GM19395 (cell line): ENCODE data around the gene NIT1.

Experiments
- ATAC-seq: cut with Tn5 transposase; IDR thresholded peaks from one replicate; pipeline ENCODE4 v1.9.1; 2021; ENCODE audit warnings: mild to moderate bottlenecking, moderate library complexity; ENCODE audit not compliant: unreplicated experiment

NIT1 gene, protein sequence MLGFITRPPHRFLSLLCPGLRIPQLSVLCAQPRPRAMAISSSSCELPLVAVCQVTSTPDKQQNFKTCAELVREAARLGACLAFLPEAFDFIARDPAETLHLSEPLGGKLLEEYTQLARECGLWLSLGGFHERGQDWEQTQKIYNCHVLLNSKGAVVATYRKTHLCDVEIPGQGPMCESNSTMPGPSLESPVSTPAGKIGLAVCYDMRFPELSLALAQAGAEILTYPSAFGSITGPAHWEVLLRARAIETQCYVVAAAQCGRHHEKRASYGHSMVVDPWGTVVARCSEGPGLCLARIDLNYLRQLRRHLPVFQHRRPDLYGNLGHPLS

DNA sequence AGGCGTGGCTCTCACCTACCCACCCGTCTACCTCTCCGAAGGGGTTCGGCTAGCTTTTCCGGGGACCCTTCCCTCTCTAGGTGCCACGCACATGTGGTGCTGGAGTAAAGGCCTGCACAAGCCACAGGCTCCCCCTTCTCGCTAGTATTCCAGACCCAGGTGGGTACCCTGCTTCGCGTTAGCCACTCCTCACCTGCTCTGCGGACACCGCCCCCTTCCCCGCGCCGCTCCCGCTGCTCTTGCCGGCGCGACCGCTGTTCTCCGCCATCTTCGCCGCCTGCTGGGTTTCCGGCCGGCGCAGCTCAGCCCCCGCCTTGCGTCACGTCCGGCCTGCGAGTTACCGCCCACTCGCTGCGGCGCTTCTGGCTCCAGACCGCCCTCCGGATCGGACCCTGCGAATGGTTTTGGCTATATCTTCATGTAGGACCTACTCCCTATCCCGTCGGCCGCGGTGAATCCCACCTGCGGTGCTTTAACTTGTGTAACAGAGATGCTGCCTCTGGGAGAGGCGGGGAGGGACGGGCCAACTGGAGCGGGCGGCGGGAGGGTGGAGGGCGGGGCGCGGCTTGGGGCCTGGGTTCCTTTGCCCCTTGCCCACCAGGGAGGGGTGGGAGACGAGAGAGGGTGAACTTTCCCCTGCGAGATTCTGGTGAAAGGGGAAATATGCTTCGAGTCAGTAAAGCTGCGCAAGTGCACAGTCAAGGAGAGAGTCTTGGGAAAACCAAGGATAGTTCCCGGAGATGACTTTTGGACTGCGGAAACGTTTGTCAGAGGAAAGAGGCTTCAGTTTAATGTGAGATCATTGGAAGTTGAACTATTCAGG is at the start of gene NIT1, which contains the start of gene PFDN2:
Gene NIT1 (plus strand): TSS at position 347 of the 823 bp plus-strand sequence. CDS start 72 bp downstream, at position 419.
Gene PFDN2 (minus strand): TSS at position 279 of the 823 bp plus-strand sequence. CDS start 11 bp downstream, at position 268.
- ATAC-seq = peak; percentile 81

DNA sequence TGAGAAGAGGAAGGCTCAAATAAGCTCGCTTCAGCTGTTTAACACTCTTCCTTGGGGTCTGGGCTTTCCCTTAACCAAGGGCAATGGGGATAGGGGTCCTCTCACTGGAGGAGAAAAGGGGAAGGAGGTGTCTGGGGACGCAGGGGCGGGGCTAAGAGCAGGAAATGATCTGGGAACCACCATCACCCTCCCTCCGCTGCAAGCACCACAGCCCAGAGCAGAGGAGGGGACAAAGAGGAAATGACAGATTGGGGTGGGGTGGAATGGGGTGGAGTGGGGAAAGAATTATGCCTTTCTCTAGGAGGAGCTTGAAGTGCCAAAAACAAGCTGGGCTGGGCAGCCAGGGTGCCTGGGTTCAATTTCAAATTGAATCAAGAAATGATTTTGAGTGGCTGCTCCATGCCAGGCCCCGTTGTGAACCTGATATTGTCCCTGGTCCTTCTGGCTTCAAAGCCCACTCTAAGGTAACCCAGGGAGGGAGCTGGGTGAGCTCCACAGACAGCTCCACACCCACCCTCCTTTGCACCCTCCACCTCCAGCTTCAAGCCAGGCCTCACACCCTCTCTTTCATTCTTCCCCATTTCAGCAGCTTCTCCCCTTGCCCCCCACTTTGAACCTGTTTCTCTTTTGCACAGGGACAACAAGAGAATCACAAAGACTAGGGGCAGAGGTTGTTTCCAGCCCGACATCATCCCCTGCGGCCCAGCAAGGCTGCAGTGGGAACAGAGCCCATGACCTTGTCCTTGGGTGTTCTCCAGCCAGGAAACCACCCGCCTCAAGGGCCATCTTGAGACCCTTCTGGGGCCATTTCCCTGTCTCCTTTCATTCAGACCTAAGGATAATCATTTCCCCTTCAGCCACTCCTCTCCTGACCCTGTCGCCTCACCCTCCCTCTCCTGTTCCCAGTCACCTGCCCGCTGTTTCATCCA is 49.3 kb upstream of the NIT1 start:
- ATAC-seq = peak; percentile 58

DNA sequence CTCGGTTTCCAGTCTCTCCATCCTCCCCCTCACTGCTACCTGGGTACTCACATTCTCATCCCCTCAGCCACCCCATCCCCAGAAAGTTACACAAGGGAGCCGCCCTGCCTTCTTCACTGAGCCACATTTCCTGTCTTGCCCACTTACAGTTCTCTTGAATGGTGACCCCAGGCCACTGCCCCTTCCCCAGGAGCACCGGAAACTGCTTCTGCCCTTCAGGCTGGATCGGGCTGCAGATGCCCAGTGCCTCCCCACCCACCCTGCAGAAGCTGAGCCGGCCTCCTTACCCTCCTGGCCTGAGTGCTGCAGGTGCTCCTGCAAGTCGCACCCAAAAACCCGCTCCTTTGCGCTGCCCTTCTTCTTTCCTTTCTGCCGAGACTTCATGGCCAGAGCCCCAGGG is 48.7 kb upstream of the NIT1 start:
- peak; percentile 5 for ATAC-seq

DNA sequence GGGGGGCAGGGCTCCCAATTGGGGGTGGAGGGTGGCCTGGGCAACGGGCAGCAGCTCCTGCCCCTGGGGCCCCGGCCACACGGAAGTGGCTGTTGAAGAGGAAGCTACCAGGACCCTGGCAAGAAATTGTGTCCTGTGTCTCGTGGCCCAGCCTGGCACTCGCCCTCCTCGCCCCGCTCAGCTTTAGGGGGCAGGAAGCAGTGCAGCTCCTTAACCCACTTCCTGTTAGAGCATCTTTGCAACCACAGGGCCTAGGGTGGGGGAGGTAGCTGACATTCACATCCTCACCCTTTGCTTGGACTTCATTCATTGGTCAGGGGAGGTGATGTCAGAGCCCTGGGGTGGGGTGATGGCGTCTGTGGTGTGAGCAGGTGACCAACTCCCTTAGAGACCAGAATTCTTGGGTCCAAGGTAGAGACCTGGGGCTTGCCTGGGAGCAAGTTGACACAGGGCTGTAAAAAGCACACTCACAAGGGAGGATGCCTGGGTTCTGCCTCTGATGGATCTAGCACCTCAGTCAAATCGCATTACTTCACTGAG is 48.1 kb upstream of the NIT1 start, which contains the start of gene ARHGAP30:
Gene ARHGAP30 (minus strand): TSS at position 161 of the 540 bp plus-strand sequence. CDS start 267 bp downstream, outside the sequence.
- ATAC-seq = peak; percentile 90

DNA sequence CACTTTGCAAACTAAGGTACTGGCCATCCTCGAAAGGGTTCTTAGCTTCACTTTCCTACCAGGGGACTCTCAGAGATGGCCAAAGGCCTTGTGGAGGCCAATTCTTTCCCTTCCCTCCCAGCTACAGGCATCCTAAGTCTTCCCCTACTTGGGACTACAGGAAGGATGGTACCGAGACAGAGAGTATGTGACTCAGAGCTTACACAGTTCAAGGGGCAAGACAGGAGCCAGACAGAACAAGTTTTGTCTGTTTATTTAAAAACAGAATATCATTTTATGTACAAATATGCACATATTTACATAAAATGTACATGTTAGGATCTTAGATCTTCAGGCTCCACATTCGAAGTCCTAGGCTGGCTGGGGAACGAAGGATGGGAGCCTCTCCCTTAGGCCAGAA is 47.1 kb upstream of the NIT1 start:
- no peak for ATAC-seq

DNA sequence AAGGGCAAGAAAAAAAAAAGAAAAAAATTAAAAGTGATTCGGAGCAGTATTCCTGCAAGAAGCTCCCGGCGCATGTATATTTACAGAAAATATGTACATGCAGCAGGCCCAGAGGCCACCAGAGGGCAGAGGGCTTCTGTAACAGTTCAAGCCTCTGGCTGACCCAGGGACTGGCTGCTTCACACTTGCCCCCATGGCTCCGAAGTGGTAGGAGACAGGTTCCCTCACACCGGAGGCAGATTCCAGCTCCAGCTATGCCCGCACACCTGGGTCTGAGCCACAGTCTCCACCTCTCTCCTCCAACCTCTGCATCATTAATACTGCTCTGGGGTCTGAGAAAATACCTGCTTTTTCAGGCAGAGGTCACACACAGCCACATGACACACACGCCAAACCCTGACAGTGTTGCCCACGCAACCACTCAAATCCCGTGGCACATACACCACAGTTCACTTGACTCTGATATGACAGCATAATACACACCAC is 46.0 kb upstream of the NIT1 start:
- no peak for ATAC-seq

DNA sequence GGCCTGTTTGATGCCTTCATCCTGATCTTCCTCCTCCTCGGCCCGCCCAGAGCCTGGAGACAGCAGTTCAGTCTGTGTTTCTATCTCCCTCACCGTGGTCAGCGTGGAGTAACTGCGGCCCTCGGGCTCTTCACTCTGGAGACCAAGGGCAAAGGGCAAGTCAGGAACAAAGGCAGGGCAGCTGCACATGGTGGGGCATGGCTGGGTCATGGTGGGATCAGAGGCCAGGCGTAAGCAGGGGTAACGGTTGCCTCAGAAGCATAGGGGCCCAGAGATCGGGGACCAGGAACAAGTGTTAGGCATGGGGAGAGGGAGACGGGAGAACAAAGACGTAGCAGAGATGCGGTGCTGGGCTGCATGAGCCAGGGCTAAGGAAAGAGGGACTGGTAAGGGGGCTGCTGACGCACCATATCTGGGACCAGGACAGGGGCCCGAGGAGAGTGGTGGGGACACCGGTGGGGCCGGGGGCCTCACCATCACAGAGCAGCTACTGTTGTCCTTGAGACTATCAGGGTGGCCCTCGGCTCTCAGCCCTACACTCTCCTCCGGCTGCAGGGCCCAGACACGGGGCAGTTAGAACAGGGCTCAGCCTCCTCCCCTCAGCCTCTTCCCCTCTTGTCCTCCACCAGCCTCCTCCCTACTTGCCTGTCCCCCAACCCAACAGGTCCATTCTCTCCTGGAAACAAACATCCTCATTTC is 45.0 kb upstream of the NIT1 start:
- no peak for ATAC-seq

DNA sequence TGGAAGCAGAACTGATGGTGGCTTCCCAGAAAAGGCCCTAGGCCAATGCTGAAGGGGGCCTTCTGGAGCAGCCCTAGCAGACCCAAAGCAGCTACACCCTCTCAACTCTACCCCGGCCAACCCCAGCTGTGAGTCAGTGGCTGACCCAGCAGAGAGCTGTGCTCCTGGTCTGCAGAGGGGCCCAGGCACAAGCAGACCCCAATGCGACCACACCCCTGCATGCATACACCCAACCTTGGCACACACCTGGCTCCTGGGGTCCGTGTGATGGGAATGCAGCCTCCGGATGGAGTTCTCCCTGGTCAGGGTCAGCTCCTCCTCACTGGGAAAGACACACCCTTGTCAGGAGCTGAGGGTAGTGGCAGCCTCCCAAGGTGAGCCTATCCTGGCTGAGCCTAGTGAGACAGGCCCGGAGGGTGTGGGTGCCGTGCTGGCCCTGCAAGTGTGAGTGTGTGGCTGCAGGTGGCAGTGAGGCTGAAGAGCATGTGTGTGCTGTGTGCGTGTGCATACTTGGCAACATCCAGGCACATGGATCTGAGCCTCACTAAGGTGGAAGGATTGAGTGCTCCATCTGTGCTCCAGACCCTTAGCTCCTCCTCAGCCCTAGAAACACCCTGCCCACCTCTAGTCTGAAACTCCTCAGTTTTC is 44.3 kb upstream of the NIT1 start:
- ATAC-seq = no peak

DNA sequence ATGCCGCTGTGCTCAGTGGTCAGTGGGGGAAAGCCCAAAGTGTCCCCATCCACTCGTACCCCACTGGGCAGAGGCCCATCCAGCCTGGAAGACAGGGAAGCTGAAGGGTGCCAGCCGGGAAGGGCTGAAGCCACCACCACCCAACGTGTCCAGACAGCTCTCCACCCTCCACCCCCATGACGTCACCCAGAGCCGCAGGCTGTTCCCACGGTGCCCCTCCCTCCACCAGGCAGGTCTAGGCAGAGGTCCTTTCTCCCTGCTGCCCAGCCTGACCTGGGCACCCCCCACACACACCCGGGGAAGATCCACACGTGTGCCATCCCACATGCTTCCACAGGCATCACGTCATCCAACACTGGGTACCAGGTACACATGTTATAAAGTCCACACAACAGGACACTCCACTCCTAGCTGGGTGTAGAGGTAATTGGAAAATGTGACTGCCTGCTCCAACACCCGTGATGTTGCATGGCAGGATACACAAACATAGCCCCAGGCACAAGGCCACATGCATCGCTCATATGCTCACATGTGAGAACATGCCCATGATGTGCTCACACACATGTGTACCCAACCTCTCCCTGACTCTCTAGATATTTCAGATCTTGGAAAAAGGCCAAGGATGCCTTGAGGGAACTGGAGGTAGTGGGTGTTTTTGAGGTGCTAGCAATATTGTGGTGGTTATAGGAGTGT is 43.1 kb upstream of the NIT1 start:
- no peak for ATAC-seq

DNA sequence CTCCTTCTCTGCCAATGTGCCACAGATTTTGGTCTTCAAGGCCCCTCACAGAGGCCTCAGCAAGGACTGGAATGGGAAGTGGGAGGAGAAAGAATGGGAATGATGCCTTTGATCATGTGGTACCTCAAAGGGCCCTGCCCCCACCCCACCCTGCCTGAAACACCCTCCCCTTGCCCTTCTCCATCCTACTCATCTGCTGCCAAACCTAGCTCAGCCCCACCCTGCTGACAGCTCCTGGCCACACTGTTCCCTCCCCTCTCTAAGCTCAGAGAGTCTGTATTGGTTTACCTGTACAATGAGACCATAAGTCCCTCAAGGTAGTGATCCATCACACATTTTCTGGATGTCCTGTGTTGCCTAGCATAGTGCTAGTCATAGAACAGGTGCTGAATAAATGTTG is 41.5 kb upstream of the NIT1 start:
- ATAC-seq = no peak

DNA sequence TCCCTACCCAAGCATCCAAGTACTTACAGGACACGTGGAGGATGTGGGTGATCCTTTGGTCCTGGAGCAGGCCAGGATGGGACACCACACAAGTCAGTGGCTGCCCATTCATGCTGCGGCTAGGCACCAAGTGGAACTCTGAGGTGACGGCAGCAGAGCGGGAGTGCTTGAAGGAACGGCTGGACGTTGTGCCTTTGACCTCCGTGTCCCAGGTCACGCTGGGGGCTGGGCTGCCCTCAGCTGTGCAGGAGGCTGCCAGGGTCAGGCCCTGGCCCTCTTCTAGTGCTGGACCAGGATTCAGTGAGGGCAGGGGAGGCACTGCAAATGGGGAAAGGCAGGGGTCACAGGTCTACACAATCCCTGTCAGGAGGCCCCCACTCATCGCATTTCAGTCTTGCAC is 40.5 kb upstream of the NIT1 start:
- ATAC-seq = no peak

DNA sequence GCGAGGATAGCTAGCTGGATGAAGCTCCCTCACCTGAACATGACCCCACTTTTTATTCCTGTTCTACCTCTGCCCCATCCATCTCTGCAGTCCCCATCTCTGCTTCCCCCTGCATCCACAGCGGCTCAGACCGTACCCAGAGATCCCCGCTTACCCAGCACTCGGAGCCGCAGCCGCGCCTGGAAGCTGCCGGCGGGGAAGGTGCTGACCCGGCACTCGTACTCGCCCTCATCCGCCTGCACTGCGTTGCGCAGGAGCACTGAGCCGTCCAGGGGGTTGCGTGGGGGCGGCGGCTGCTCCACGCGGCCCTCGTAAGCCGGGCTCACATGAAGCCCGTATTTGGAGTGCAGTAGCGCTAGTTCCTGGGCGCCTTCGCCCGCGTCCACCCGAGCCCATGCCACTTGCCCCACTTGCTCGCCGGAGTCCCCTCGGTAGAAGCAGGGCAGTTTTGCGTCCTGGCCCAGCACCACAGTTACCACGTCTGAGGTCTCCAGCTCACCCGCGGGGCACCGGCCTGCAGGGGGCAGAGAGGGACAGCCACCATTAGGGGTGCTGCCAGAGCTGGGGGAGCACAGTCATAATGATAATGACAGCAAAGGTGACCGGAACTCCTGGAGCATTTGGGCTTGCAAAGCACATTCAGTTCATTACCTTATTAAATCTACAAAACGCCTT is 38.3 kb upstream of the NIT1 start:
- ATAC-seq = no peak

DNA sequence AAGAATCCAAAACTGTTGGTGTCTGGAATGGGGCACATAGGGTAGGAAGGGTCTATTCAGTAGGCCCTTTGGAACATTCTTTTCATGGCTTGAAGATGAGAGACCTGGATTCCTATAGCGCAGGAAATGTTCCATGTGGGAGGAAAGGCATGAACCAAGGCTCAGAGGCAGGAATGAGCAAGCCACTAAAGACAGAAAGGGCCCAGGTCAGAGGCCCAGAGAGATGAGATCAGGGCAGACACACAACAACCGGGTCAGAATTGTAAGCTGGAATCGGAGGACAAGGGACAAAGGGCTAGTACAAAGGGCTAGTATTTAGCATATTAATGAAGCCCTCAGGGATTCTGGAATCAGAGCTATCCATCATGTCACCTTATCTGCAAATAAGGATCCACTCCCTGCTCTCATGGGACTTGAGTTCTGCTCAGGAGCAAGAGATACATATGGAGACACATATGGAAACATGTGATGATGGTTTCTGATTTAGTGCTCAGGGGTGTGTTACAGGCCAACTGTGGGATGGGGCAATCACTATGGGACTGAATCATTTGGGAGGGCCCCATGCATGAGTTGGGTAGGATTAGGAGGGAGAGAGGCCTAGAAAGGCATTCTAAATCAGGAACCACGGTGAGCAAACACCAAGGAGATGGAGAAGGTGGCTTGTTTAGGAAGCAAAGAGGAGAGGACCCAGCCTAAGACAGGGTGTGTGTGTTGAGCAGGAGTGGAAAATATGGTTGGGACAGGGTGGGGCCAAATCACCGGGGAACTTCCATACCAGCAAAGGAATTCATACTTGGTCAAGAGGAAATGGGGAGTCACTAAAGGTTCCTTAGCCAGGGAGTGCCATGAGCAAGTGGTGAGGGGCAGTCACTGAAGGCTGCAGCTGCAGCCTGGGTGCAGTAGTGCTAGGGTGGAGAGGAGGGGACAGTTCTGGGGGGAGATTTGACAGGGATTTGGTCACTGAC is 37.2 kb upstream of the NIT1 start:
- ATAC-seq = no peak

DNA sequence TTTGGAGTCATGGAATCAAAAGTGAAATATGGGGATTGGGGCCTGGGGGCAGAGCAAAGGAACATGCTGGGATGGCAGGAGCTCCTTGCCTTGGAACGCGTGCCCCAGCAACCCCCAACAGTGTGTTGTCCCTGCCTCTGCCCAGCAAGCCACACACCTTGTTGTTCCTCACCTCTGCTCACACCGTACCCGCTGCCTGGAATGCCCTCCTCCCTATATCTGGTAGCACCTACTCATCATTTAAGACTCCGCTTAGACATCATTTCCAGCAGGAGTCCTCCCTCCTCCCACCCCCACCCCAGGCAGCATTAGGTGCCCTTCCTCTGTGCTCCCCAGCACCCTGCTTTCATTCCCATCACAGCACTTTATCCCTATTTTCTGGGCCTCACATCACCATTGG is 36.4 kb upstream of the NIT1 start:
- ATAC-seq = no peak

DNA sequence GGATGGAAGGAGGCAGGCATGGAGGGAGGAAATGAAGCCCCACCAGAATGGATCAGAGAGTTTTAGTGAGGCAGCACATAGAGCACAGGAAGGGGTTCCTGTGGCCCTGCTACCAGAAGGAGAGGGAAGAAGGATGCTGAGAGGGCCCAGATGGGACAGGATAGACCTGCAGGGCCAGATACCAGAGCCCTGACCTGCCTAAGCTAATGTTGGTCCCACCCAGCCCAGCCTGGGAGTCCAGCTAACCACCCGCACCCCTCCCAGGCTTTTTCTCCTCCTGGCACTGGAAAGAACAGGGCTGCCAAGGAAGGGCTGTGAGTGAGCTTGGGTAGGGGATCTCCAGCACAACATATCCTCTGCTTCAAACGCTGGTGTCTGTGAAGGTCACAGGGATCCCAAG is 35.4 kb upstream of the NIT1 start:
- ATAC-seq = no peak

DNA sequence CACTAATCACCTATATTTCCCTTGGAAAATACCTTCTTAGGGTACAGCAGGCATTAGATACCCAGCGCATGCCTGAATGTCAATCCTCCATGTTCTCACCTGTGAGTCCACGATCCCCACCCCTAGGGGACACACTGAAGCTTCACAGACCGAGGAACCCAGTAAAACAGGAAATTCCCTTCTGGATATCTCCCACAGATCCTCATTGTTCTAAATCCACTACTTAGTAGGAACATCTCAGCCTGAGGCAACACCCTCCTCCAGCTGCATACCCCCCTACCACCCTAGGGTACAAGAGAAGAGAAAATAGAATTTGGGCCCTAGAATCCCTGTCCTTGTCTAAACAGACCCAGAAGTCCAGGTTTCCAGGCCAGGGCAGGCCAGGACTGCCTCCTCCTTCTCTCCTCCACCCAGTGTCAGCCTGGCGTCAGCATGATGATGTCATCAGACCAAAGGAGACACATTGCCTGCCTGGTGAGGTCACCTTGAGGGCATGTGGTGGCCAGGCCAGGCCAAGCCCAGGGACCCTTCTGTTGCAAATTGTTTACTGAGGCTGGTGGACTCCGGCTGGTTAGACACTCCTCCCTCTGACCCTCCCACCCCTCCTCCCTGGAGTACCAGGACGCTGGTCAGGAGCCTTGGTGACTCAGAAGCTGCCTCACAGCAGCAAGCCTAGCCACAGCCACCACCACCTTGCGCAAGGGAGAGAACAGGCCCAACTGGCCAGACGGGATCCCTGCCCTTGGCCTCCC is 34.7 kb upstream of the NIT1 start:
- no peak for ATAC-seq
